SK-N-SH (cell line): ENCODE results near the gene MEGF8.
A peak's percentile ranks its signal among the peaks of the same experiment; 100 is the strongest.

ENCODE experiments used
- EP300 ChIP-seq, 2 experiments: IDR thresholded peaks; 2 replicates each; pipeline versions ENCODE4 v1.4.0 to v1.6.1; 2012; ENCODE audit warnings: borderline replicate concordance in 1 of 2, low read depth in 1 of 2, low read length in 1 of 2
- EZH2phosphoT487 ChIP-seq: fragments of 200-600 bp; sonication (generic); IDR thresholded peaks from 2 replicates; pipeline ENCODE4 v1.6.1; 2017; ENCODE audit warnings: low read depth, mixed run types, mild to moderate bottlenecking, antibody characterized with exemption, moderate library complexity, borderline replicate concordance
- FOXJ3 ChIP-seq: sonication (generic); formaldehyde crosslinking; IDR thresholded peaks from 2 replicates; pipeline ENCODE4 v1.5.1; 2020; ENCODE audit warnings: mild to moderate bottlenecking, missing genetic modification reagents
- GABPA ChIP-seq: IDR thresholded peaks from 2 replicates; pipeline ENCODE4 v1.4.0; 2012; ENCODE audit warnings: low read depth, mild to moderate bottlenecking
- MXI1 ChIP-seq: IDR thresholded peaks from 2 replicates; pipeline ENCODE4 v1.6.1; 2012; ENCODE audit warnings: mild to moderate bottlenecking, low read depth, low read length, improper control_type of control experiment
- NFIC ChIP-seq: IDR thresholded peaks from 2 replicates; pipeline ENCODE4 v1.4.0; 2012; ENCODE audit warnings: borderline replicate concordance
- NRF1 ChIP-seq: IDR thresholded peaks from 2 replicates; pipeline ENCODE4 v1.6.1; 2012; ENCODE audit warnings: low read depth, mild to moderate bottlenecking, low read length
- POLR2AphosphoS5 ChIP-seq: IDR thresholded peaks from 2 replicates; pipeline ENCODE4 v1.6.1; 2012; ENCODE audit warnings: low read depth, low read length
- RFX5 ChIP-seq: IDR thresholded peaks from 2 replicates; pipeline ENCODE4 v1.6.1; 2012; ENCODE audit warnings: mild to moderate bottlenecking, improper control_type of control experiment, low read length
- YY1 ChIP-seq: IDR thresholded peaks from 2 replicates; pipeline ENCODE4 v1.4.0; 2012; ENCODE audit warnings: low read depth, mild to moderate bottlenecking
- TF ChIP-seq, protein P1 (sequence below): fragments of 200-600 bp; sonication (generic); IDR thresholded peaks from 2 replicates; pipeline ENCODE4 v1.6.1; 2017; ENCODE audit warnings: antibody characterized with exemption, mild to moderate bottlenecking, moderate library complexity
- TF ChIP-seq, protein P2 (sequence below): IDR thresholded peaks from 2 replicates; pipeline ENCODE4 v1.4.0; 2012; ENCODE audit warnings: low read depth, borderline replicate concordance

DNA sequence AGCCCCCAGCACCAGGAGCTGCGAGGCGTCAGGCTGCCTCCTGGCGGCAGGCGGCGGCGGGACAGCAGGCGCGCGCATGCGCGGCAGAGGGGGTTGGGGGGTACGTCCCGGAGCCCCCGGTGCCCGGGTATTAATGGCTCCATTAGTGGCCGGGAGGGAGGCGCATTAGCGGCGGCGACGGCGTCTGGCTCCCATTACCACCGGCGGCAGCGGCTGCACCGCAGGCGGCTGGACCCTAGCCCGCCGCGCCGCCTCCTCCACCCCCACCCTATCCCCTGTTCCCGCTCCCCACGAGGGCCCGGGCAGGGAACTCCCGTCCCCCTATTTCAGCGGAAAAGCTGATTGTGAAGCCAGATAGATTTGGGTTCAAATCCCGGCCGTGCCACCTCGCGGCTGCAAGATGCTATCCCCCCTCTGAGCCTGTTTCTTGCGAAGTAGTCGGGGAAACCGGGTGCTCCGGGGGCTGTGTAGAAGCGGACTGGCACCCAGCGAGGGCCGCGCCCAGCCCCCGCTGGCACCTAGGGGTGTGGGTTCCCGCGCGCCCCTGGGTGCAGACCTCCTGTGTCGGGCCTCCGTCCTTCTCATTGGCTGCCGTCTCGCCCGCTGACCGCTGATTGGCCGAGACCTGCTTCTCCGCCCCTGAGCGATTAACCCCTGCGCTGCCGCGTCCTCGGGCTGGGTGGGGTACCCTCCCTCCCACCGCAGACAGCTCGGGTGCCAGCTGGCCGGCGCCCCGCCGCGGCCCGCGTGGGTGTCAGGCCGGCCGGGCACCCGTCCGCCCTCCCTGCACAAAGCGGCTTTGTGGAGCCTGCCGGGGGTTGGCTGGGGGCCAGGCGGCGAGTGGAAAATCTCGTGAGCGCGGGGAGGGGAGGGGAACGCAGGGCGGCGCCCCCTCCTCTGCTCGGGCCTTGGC is 45.3 kb upstream of the MEGF8 start:
- TF ChIP-seq, protein P1, sequence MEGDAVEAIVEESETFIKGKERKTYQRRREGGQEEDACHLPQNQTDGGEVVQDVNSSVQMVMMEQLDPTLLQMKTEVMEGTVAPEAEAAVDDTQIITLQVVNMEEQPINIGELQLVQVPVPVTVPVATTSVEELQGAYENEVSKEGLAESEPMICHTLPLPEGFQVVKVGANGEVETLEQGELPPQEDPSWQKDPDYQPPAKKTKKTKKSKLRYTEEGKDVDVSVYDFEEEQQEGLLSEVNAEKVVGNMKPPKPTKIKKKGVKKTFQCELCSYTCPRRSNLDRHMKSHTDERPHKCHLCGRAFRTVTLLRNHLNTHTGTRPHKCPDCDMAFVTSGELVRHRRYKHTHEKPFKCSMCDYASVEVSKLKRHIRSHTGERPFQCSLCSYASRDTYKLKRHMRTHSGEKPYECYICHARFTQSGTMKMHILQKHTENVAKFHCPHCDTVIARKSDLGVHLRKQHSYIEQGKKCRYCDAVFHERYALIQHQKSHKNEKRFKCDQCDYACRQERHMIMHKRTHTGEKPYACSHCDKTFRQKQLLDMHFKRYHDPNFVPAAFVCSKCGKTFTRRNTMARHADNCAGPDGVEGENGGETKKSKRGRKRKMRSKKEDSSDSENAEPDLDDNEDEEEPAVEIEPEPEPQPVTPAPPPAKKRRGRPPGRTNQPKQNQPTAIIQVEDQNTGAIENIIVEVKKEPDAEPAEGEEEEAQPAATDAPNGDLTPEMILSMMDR: peak; percentile 89
- TF ChIP-seq FOXJ3 (CRISPR knock-in tag) (no peak), NFIC (peak; percentile 81), MXI1 (peak; percentile 27), EP300 (IDR thresholded peaks at IDR 0.05; ENCODE audit: borderline replicate concordance in 1 of 2, low read depth in 1 of 2, low read length in 1 of 2) (no peak; a peak in 2 of 4 replicates), EZH2phosphoT487 (no peak), GABPA (no peak), YY1 (no peak), RFX5 (peak; percentile 72; the same call in 1 of the 2 replicates), POLR2AphosphoS5 (peak; percentile 80), NRF1 (peak; percentile 88)
- TF ChIP-seq, protein P2, sequence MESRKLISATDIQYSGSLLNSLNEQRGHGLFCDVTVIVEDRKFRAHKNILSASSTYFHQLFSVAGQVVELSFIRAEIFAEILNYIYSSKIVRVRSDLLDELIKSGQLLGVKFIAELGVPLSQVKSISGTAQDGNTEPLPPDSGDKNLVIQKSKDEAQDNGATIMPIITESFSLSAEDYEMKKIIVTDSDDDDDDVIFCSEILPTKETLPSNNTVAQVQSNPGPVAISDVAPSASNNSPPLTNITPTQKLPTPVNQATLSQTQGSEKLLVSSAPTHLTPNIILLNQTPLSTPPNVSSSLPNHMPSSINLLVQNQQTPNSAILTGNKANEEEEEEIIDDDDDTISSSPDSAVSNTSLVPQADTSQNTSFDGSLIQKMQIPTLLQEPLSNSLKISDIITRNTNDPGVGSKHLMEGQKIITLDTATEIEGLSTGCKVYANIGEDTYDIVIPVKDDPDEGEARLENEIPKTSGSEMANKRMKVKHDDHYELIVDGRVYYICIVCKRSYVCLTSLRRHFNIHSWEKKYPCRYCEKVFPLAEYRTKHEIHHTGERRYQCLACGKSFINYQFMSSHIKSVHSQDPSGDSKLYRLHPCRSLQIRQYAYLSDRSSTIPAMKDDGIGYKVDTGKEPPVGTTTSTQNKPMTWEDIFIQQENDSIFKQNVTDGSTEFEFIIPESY: no peak
